Middle frontal gyrus (tissue), 1 donor: Measurements from ENCODE around the gene TOMM7.
"Not testable (repeated sequence)": the region's sequence is repeated elsewhere in the genome, so short reads cannot be mapped to it uniquely, and the experiment has no call there.

ENCODE experiments used
- DNase-seq: peaks from one replicate; pipeline ENCODE4 v3.0.0-alpha.2; 2015; ENCODE audit warnings: low spot score; ENCODE audit errors: extremely low spot score

TOMM7 gene

DNA sequence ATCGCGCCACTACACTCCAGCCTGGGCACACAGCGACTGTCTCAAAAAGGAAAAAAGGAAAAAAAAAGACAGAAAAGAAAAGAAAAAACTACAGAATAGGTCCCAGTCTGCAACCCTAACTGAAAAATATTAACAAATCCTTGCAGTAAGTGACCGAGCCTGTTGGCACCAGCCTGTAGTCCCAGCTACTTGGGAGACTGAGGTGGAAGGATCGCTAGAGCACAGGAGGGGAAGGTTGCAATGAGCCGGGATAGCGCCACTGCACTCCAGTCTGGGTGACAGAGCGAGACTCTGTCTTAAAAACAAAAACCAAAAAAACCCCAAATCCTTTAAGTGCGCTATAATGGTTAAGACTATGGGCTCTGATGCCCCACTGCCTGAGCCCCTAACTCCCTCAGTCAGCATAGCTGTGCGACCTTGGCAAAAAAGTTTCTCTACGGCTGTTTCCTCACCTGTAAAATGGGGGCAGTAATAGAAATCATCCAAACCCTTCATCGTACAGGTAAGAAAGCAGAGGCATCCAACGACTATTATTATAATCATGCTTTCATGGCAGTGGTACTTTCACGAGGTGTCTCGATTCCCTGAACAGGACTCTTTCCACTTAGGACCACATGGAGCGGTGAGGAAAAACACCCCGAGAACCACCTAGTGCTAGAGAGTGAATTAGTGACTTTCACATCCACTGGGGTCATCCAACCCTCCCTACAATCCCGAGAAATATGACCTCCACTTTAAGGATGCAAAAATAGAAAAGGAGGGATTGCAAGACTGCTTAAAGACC, 755 bp downstream of the TOMM7 start:
- DNase-seq = no peak

DNA sequence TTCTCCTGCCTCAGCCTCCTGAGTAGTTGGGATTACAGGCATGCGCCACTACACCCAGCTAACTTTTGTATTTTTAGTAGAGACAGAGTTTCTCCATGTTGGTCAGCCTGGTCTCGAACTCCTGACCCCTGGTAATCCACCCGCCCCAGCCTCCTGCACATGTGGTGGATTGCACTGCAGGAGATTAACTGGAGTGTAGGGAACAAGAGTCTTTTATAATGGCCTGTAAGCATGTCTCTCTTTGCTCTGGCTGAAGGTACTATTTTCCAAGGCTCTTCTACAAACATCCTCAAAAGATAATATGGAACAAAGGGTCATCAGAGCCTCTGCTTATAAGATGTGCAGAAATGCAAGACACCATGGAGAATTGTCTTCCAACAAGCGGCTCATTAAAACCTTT, 3.2 kb downstream of the TOMM7 start:
- no peak for DNase-seq

DNA sequence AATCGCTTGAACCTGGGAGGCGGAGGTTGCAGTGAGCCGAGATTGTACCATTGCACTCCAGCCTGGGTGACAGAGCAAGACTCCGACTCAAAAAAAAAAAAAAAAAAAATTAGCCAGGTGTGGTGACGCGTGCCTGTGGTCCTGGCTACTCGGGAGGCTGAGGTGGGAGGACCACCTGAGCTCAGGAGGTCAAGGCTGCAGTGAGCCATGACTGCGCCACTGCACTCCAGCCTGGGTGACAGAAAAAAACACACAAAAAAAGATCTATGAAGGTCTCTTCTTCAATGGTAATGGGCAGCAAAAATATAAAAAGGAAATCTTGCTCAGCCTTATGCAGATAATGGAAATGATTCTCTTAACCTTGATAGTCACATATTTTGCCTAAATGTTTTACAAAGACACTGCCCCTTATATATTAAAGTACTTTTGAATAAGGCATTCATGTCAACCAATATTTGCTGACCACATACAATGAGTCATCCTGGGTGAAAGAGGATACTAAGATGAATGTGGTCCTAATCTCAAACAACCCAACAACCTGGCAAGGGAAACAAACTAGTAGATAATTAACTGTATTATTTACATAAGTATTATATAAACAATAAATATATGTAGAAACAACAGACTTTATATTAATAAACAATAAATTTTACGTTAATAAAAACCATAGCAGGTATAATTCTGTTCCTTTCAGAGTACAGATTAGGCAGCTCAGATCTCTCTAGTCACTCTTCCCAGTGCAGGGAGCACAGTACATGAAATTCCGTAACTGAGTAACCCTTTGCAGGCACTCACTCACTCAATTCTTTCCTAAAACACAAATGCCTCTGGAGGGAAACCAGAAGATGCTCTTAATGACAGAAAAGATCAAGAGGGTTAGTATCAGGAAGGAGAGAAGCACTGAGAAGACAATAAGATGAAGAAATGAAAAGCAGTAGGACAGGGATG, 8.1 kb downstream of the TOMM7 start:
- no peak for DNase-seq

DNA sequence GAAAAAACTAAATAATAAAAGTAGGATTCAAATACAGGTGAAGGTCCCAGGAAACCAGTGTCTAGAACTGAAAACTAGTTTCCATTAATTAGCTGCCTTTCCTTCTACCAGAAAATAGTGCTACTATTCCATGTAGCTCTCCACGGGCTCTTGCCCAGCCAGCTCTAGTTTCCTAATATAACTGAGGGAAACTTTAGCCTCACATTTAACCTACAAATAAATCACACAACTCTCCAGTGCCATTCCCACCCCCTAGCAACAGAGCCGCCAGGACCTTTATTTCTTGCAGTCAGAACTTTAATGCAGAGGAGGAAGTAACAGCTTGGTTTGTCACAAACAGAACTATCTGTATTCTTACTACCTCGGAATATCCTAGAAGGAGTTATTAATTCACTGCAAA, 10.3 kb downstream of the TOMM7 start:
- no peak for DNase-seq

GRCh38 chr7:22811746-22812280, 10.8 kb downstream of the TOMM7 start:
- no peak for DNase-seq

DNA sequence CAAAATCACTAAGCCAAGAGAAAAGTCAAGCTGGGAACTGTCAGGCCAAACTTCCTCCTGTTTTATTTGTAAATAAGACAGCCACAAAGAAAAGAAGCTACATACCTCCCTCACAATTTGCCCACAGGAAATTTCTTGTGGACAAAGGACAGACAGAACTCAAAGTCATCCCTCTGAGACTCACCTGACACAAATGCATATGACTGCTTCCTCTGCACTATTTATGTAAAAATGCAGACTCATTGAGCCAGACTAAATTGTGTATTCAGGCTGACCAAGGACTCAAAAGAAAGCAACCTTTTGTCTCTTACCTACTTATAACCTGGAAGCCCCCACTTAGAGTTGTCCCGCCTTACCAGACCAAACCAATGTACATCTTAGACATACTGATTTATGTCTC, 11.8 kb downstream of the TOMM7 start:
- DNase-seq = no peak

DNA sequence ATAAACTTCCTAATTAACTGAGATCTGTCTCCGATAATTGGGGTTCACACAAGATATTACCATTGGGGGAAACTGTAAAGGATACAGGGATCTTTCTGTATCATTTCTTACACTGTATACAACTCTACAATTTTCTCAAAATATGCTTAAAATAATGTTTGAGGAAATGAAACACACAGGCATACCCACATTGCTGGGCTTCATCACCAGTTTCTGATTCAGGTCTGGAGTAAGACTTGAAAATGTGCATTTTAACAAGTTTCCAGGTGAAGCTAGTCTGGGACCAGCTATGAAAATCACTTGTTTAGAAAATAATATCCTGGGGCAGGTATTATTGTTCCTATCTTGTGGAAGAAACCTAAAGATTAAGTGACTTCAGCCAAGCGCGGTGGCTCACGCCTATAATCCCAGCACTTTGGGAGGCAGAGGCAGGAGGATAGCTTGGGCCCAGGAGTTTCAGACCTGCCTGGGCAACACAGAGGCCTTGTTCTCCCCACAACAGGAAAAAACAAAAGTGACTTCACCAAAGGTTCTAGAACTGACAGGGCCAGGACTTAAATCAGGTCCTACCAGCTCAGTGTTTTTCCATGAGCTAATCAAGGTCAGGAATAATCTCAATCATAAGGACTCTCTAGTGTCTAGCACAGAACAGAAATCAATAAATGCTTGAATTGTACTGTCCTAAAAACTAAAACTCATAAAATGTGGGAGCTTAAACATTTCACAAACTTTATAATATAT, 12.6 kb downstream of the TOMM7 start:
- no peak for DNase-seq

DNA sequence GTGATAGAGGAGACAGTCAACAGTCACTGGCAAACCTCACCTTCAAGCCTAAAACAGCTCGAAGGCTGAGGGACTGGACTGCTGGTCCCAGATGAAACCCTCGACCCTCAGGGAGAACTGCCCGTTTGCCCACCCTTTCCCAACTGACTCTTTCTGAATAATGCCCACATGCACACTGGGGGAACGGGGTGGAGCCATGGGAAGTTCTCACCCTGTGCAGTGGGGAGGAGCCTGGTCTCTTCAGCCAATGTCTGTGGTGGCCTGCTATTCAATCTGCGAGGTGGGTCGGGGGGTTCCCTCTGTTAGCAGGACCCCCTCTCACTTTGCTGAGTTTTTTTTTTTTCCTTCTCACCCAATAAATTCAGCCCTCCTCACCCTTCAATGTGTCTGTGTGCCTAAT, 14.5 kb downstream of the TOMM7 start:
- no peak for DNase-seq

DNA sequence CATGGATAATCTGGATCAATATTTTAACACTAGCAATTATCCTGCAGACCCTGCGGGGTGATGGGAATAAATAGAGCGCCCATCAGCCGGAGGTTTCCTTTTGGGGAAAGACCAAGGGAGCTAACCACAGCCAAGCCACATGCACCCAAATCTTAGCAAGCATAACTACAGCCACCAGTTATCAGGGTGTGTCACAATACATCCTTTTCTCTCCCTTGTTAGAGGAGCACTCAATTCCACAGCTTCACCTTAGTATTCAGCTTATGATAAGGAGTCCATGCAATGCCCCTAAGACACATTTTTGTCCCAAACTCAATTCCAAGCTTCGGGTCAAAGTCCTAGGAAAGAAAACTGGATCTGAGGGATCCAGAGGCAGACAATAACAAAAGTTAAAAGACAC, 15.9 kb downstream of the TOMM7 start:
- no peak for DNase-seq

DNA sequence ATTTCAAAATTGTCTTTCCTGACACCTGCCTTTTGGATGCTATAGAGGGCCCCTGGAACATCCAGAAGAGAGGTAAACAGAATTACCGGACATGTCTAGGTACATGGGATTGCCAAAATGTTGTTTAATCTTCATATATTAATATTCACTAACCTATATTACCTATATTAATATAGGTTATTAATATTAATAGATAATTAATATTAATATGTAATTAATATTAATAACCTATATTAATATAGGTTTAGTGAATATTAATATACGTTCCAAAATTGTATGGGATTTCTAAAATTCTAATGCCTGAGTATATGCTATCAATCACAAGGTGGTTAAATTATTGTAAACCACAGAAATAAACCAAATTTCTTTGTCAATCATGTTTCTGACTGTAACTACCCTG, 17.4 kb downstream of the TOMM7 start:
- DNase-seq = no peak

GRCh38 chr7:22802831-22803230, 19.8 kb downstream of the TOMM7 start:
- not testable (repeated sequence) for DNase-seq

GRCh38 chr7:22802426-22802825, 20.2 kb downstream of the TOMM7 start:
- DNase-seq = no peak

DNA sequence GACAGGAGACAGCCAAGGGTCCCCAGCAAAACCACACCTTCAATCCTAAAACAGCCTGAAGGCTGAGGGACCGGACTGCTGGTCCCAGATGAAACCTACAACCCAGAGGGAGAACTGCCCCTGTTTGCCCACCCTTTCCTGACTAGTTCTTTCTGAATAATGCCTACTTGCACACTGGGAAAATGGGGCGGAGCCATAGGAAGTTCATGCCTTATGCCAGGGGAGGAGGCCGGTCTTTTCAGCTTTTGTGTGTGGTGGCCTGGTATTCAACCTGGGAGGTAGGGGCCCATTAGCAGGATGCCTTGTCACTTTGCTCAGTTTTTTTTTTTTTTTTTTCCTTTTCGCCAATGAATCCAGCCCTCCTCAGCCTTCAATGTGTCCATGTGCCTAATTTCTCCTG, 20.7 kb downstream of the TOMM7 start:
- no peak for DNase-seq

DNA sequence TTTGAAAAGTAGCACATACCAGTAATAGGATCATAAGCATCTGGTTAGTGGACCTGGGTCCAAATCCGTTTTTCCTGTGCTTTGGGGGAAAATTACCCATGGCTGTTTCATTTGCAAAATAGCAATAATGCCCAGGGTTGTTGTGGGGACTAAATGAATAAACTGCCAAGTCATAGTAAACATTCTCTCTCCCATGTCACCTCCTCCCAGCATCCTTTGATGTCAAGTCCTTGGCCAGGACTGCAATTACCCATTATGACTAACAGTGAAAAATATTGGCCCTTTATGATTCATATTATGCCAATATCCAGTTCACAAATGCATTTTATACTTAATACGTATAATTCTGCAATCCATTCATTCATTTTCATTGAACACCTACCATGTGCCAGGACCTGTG, 23.0 kb downstream of the TOMM7 start:
- no peak for DNase-seq

- no peak for DNase-seq
These were observed 28.8 kb downstream of the TOMM7 start for GRCh38 chr7:22793593-22794462.

GRCh38 chr7:22791204-22792158, 31.2 kb downstream of the TOMM7 start:
- DNase-seq = no peak

DNA sequence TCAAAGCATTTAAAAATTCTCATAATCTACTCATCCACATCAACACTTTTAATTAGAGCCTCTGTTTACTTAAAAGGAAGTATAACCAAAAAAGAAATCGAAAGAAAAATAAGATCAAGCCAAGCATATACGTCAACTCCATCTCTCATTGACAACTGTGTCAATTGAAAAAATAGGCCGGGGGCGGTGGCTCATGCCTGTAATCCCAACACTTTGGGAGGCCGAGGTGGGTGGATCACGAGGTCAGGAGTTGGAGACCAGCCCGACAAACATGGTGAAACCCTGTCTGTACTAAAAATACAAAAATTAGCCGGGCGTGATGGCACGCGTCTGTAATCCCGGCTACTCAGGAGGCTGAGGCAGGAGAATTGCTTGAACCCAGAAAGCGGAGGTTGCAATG, 32.0 kb downstream of the TOMM7 start:
- DNase-seq = not testable (repeated sequence)

- no peak for DNase-seq
These were observed 34.7 kb downstream of the TOMM7 start for GRCh38 chr7:22787951-22788350.

GRCh38 chr7:22786290-22786932, 36.2 kb downstream of the TOMM7 start:
- DNase-seq = no peak
